KMS-11 (cell line): ENCODE data around the gene LRRC74A.

ENCODE experiments used
- H2AFZ ChIP-seq: fragments of 200-600 bp; sonication (generic); 2 replicates; pipeline ENCODE4 v1.6.1; 2016; ENCODE audit warnings: antibody characterized with exemption, mixed run types, low read depth
- H3K27ac ChIP-seq: fragments of 200-600 bp; sonication (generic); 2 replicates; pipeline ENCODE4 v1.6.1; 2016; ENCODE audit warnings: mild to moderate bottlenecking, mixed run types
- H3K27me3 ChIP-seq: fragments of 200-600 bp; sonication (generic); 2 replicates; pipeline ENCODE4 v1.6.1; 2017; ENCODE audit warnings: mild to moderate bottlenecking, low read depth, mixed run types, moderate library complexity; ENCODE audit not compliant: insufficient read depth
- H3K36me3 ChIP-seq: fragments of 200-600 bp; sonication (generic); 2 replicates; pipeline ENCODE4 v1.6.1; 2017; ENCODE audit warnings: mild to moderate bottlenecking, mixed run types; ENCODE audit not compliant: insufficient read depth
- H3K4me1 ChIP-seq: fragments of 200-600 bp; sonication (generic); 2 replicates; pipeline ENCODE4 v1.6.1; 2016; ENCODE audit warnings: mild to moderate bottlenecking, low read depth, mixed run types; ENCODE audit not compliant: poor library complexity, severe bottlenecking
- H3K4me2 ChIP-seq: fragments of 200-600 bp; sonication (generic); 2 replicates; pipeline ENCODE4 v1.7.0; 2016; ENCODE audit warnings: mild to moderate bottlenecking, mixed run types
- H3K4me3 ChIP-seq: fragments of 200-600 bp; sonication (generic); IDR thresholded peaks from 2 replicates; pipeline ENCODE4 v1.6.1; 2017; ENCODE audit warnings: low read depth, low read length, mixed read lengths; ENCODE audit not compliant: insufficient read depth
- H3K79me2 ChIP-seq: fragments of 200-600 bp; sonication (generic); 2 replicates; pipeline ENCODE4 v1.6.1; 2016; ENCODE audit warnings: low read depth, mixed run types; ENCODE audit not compliant: insufficient read depth
- H3K9ac ChIP-seq: fragments of 200-600 bp; sonication (generic); 2 replicates; pipeline ENCODE4 v1.6.1; 2016; ENCODE audit warnings: mild to moderate bottlenecking, mixed run types
- H4K20me1 ChIP-seq: fragments of 200-600 bp; sonication (generic); 2 replicates; pipeline ENCODE4 v1.6.1; 2016; ENCODE audit warnings: mild to moderate bottlenecking, mixed run types; ENCODE audit not compliant: insufficient read depth
- CTCF ChIP-seq: fragments of 200-600 bp; sonication (generic); conservative IDR thresholded peaks from 2 replicates; pipeline ENCODE4 v1.6.1; 2017; ENCODE audit warnings: low read depth, mild to moderate bottlenecking, antibody characterized with exemption, low read length, moderate library complexity, mixed read lengths

The LRRC74A gene

GRCh38 chr14:76826122-76826521, at the start of gene LRRC74A:
LRRC74A (plus strand) TSS chr14:76826408; CDS start chr14:76826698, 290 bp downstream.
- Histone ChIP-seq H3K79me2 (no peaks in the 10 kb centered on the region), H3K4me1 (no peaks in the 10 kb centered on the region), H2AFZ (no peak within 1 kb of the TSS), H3K4me3 (no peak within 1 kb of the TSS), H3K36me3 (no peaks in the 10 kb centered on the region), H3K27me3 (no peaks in the 10 kb centered on the region), H4K20me1 (no peaks in the 10 kb centered on the region), H3K4me2 (no peak within 1 kb of the TSS), H3K27ac (no peak within 1 kb of the TSS), H3K9ac (no peak within 1 kb of the TSS)
- TF ChIP-seq CTCF, result no peak

GRCh38 chr14:76776428-76777251, 49.6 kb upstream of the LRRC74A start:
- no peaks in the 10 kb centered on the region for H3K79me2 ChIP-seq
- no peak overlapping the region for H3K9ac ChIP-seq
- no peak overlapping the region for H3K4me2 ChIP-seq
- H3K36me3 ChIP-seq, result no peaks in the 10 kb centered on the region
- no peak for TF ChIP-seq CTCF
- no peak overlapping the region for H3K4me3 ChIP-seq
- H3K27ac ChIP-seq, result no peak overlapping the region
- H3K4me1 ChIP-seq, result no peaks in the 10 kb centered on the region
- H3K27me3 ChIP-seq, result no peaks in the 10 kb centered on the region
- no peak overlapping the region for H2AFZ ChIP-seq
- no peaks in the 10 kb centered on the region for H4K20me1 ChIP-seq

GRCh38 chr14:76777721-76778120, 48.5 kb upstream of the LRRC74A start:
- Histone ChIP-seq H3K27ac (no peak overlapping the region), H4K20me1 (no peaks in the 10 kb centered on the region), H3K36me3 (no peaks in the 10 kb centered on the region), H3K4me1 (no peaks in the 10 kb centered on the region), H3K9ac (no peak overlapping the region), H3K4me2 (no peak overlapping the region), H3K27me3 (no peaks in the 10 kb centered on the region), H3K4me3 (no peak overlapping the region), H3K79me2 (no peaks in the 10 kb centered on the region), H2AFZ (no peak overlapping the region)
- no peak for TF ChIP-seq CTCF

GRCh38 chr14:76778546-76779215, 47.5 kb upstream of the LRRC74A start:
- H2AFZ ChIP-seq, result no peak overlapping the region
- no peaks in the 10 kb centered on the region for H3K4me1 ChIP-seq
- H3K4me2 ChIP-seq, result no peak overlapping the region
- H3K27ac ChIP-seq, result no peak overlapping the region
- TF ChIP-seq CTCF, result no peak
- H3K9ac ChIP-seq, result no peak overlapping the region
- no peaks in the 10 kb centered on the region for H3K27me3 ChIP-seq
- H3K79me2 ChIP-seq, result no peaks in the 10 kb centered on the region
- no peaks in the 10 kb centered on the region for H3K36me3 ChIP-seq
- no peaks in the 10 kb centered on the region for H4K20me1 ChIP-seq
- H3K4me3 ChIP-seq, result no peak overlapping the region
